ENCODE measurements around the gene NFE2L2. TPM values are rescaled to one million over a fixed set of nuclear protein-coding genes. Genes with fewer than 3 reads are reported as not detected.

NFE2L2 gene
- total RNA-seq, 1 donor from 2014 or later: 89.3 TPM

GRCh38 chr2:177242121-177242987 is 22.2 kb downstream of the NFE2L2 start:
- TF ChIP-seq, protein P1, sequence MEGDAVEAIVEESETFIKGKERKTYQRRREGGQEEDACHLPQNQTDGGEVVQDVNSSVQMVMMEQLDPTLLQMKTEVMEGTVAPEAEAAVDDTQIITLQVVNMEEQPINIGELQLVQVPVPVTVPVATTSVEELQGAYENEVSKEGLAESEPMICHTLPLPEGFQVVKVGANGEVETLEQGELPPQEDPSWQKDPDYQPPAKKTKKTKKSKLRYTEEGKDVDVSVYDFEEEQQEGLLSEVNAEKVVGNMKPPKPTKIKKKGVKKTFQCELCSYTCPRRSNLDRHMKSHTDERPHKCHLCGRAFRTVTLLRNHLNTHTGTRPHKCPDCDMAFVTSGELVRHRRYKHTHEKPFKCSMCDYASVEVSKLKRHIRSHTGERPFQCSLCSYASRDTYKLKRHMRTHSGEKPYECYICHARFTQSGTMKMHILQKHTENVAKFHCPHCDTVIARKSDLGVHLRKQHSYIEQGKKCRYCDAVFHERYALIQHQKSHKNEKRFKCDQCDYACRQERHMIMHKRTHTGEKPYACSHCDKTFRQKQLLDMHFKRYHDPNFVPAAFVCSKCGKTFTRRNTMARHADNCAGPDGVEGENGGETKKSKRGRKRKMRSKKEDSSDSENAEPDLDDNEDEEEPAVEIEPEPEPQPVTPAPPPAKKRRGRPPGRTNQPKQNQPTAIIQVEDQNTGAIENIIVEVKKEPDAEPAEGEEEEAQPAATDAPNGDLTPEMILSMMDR (IDR thresholded peaks at IDR 0.05): no peak
- peak overlapping the region; percentile 11 for H3K4me3 Mint-ChIP-seq
- POLR2A ChIA-PET: interaction anchor here (0.5 kb wide), 1 partner anchor 17 kb away, joined by 3 read pairs; no protein-coding TSS in a partner anchor
- CTCF ChIA-PET: interaction anchor here (1.5 kb wide), 1 partner anchor 78 kb away, joined by 4 read pairs; no protein-coding TSS in a partner anchor
- H3K9me3 Mint-ChIP-seq: no peaks in the 10 kb centered on the region
- no peaks in the 10 kb centered on the region for H3K27me3 Mint-ChIP-seq
- peak overlapping the region; percentile 70 for H3K27ac Mint-ChIP-seq
- no peak for DNase-seq
- intact Hi-C loops (cut with micrococcal nuclease): no loop called here
- no peak for ATAC-seq (ENCODE audit: low read depth)
- H3K4me1 Mint-ChIP-seq: peaks cover 92% of the 10 kb centered on the region
- H3K36me3 Mint-ChIP-seq (ENCODE audit: low read depth): peaks cover 42% of the 10 kb centered on the region

- TF ChIP-seq, protein P1 (IDR thresholded peaks at IDR 0.05): no peak
- Mint-ChIP-seq H3K4me3 (peak overlapping the region; percentile 7), H3K27me3 (no peaks in the 10 kb centered on the region), H3K4me1 (peaks cover 87% of the 10 kb centered on the region), H3K36me3 (ENCODE audit: low read depth) (peaks cover 42% of the 10 kb centered on the region), H3K27ac (peak overlapping the region; percentile 70), H3K9me3 (no peaks in the 10 kb centered on the region)
- no peak for ATAC-seq (ENCODE audit: low read depth)
- DNase-seq: no peak
- POLR2A ChIA-PET: interaction anchor here (0.5 to 2.3 kb wide), 2 partner anchors 16 to 19 kb away, joined by 3 to 7 read pairs; no protein-coding TSS in a partner anchor
- intact Hi-C loops (cut with micrococcal nuclease): no loop called here
- CTCF ChIA-PET: interaction anchor here (4.8 kb wide), 1 partner anchor 21 kb away, joined by 29 read pairs; the partner anchor contains the start of gene NFE2L2
Measured at GRCh38 chr2:177241711-177242120, 22.8 kb downstream of the NFE2L2 start.

DNA sequence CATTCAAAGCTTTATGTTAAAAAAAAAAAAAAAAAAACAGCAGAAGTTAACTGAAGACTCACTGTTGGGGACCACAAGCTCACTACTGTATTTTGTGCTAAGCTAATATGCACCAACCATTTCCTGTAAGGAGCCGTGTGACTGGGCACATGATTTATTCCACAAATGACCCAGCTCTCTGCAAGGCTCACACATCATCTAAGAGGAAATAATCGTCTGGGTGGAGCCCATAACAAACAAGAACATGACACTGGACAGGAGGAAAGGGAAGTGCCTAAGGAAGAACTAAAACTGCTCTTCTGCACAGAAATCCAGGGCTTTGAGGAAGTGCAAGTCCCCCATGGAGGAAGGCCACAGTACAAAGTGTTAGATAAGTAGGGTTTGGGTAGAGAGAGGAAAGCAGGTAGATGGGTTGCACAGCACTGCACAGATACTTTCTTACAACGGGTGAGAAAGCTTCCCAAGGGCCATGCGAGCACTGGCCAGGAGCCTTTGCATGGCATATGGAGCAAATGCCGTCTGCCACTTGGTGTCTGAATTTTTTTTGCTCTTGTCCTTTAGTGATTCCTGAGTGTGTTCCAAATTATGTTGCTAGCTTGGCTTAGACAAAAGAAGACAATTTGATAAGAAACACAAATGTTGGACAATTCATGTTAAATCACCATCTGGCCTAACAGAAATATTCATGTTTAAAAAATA is 24.4 kb downstream of the NFE2L2 start:
- POLR2A ChIA-PET: interaction anchor here (1.1 to 3.8 kb wide), 5 partner anchors 15 to 152 kb away, joined by 3 to 65 read pairs (median 9); partner anchors contain the start of genes AGPS, HNRNPA3 and NFE2L2

DNA sequence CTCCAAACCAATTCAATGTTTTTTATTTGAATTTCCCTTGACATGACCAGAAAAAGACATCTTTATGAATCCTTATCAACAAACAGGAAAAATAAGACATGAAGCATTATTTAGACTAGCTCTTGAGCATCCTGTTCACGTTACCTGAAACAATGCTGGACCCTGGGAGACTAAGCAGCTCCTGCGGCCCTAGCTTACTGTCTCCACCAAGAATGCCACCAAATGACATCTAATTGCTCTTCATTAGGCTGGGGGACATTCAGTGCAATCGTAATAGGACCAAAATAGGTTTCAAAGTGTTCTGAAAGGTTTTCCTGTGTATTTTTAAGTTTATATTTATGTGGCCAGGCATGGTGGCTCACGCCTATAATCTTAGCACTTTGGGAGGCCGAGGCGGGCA is 25.5 kb downstream of the NFE2L2 start:
- ChIA-PET CTCF (interaction anchor here (1.8 to 4.8 kb wide), 2 partner anchors 24 to 75 kb away, joined by 7 to 29 read pairs; partner anchors contain the start of gene NFE2L2), POLR2A (interaction anchor here (1.1 to 3.8 kb wide), 4 partner anchors 14 to 153 kb away, joined by 3 to 65 read pairs (median 13); partner anchors contain the start of genes AGPS, HNRNPA3 and NFE2L2)
- DNase-seq: no peak
- H3K27ac Mint-ChIP-seq: peak overlapping the region; percentile 50
- peaks cover 48% of the 10 kb centered on the region for H3K36me3 Mint-ChIP-seq (ENCODE audit: low read depth)
- H3K9me3 Mint-ChIP-seq: no peaks in the 10 kb centered on the region
- H3K4me3 Mint-ChIP-seq: no peak overlapping the region
- H3K27me3 Mint-ChIP-seq: no peaks in the 10 kb centered on the region
- no peak for ATAC-seq (ENCODE audit: low read depth)
- peaks cover 69% of the 10 kb centered on the region for H3K4me1 Mint-ChIP-seq
- TF ChIP-seq, protein P1 (IDR thresholded peaks at IDR 0.05): no peak
- intact Hi-C loops (cut with micrococcal nuclease): no loop called here

More for the DNA sequence above, 24.4 kb downstream of the NFE2L2 start:
- H3K4me3 Mint-ChIP-seq: peak overlapping the region; percentile 49
- CTCF ChIA-PET: interaction anchor here (0.7 to 4.8 kb wide), 2 partner anchors 23 to 75 kb away, joined by 4 to 29 read pairs; partner anchors contain the start of gene NFE2L2
- H3K4me1 Mint-ChIP-seq: peaks cover 74% of the 10 kb centered on the region
- peak; percentile 84 for ATAC-seq (ENCODE audit: low read depth)
- TF ChIP-seq, protein P1 (IDR thresholded peaks at IDR 0.05): no peak
- H3K9me3 Mint-ChIP-seq: no peaks in the 10 kb centered on the region
- no peak for DNase-seq
- peak overlapping the region; percentile 70 for H3K27ac Mint-ChIP-seq
- H3K36me3 Mint-ChIP-seq (ENCODE audit: low read depth): peaks cover 45% of the 10 kb centered on the region
- H3K27me3 Mint-ChIP-seq: no peaks in the 10 kb centered on the region
- intact Hi-C loops (cut with micrococcal nuclease): loop anchor here (1.0 kb wide), 2 partner anchors 12 to 23 kb away; no protein-coding TSS in a partner anchor
